Measurements from ENCODE around the gene LDAH.

DNA sequence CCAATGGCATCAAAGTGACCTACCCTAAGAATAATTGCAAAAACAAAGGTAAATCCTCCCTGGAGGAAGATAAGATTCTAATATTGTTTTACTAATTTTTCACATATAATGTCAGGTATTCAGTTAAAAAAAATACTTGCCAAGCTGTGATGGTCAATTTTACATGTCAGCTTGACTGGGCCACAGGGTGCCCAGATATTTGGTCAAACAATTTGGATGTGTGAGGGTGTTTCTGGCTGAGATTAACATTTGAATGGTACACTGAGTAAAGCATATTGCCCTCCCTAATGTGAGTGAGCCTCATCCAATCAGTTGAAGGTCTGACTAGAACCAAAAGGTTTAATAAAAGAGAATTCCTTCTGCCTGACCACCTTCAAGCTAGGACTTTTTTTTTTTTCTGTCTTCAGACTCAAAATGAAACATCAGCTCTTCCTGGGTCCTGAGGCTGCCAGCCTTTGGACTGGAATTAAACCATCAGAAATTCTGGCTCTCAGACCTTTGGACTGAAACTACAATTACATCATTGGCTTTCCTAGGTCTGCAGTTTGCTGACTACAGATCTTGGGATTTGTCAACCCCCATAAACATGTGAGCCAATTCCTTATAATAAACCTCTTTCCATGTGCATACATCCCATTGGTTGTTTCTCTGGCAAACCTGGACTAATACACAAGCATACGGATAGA lies 65.4 kb downstream of the LDAH start:
- TF ChIP-seq CTCF (conservative IDR thresholded peaks at IDR 0.05) (no peak), ZFX (IDR thresholded peaks at IDR 0.05) (no peak)
